Fibroblast of villous mesenchyme (primary cell): Measurements from ENCODE around the gene STAG1. TPM values are rescaled to one million over a fixed set of nuclear protein-coding genes. Genes with fewer than 3 reads are reported as not detected.
A peak's percentile ranks its signal among the peaks of the same experiment; 100 is the strongest.
"Not testable (repeated sequence)": the region's sequence is repeated elsewhere in the genome, so short reads cannot be mapped to it uniquely, and the experiment has no call there.

Experiments used
- DNase-seq: peaks from one replicate; pipeline ENCODE4 v3.0.0-alpha.2; 2010; ENCODE audit warnings: low read depth
- H3K4me3 ChIP-seq: 2 replicates; pipeline ENCODE4 v1.5.1; 2011; ENCODE audit warnings: low read depth, mild to moderate bottlenecking, low read length
- total RNA-seq: library from RNA; depleted of rRNA; stranded (reverse); fragments of >200 nt; gene quantifications from 2 replicates; pipeline ENCODE4 v1.2.3, GENCODE V29; 2012
- TF ChIP-seq, protein P1 (sequence below): IDR thresholded peaks from 2 replicates; pipeline ENCODE4 v1.5.1; 2012; ENCODE audit warnings: low read depth, mild to moderate bottlenecking, low read length; ENCODE audit not compliant: insufficient read depth

The STAG1 gene
- total RNA-seq, 1 donor: 52.7 TPM

DNA sequence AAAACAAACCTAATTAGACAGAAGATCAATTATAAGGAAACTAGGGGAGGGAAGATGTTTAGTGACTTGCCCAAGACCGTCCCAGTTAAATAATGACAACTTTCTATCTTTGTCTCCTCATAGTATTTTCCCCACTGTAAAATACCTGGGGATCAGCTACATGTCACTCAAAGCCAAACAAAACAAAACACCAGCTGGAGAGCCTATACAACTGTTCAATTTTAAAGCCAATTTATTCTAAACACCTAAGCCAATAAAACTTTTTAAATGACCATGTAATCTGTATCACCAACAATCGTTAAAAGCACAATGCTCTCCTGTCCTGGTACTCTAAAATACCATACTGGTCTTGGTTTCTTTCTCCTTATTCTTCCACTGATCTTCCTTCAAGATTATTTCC lies 168.4 kb downstream of the STAG1 start:
- no peak overlapping the region for H3K4me3 ChIP-seq
- TF ChIP-seq, protein P1, sequence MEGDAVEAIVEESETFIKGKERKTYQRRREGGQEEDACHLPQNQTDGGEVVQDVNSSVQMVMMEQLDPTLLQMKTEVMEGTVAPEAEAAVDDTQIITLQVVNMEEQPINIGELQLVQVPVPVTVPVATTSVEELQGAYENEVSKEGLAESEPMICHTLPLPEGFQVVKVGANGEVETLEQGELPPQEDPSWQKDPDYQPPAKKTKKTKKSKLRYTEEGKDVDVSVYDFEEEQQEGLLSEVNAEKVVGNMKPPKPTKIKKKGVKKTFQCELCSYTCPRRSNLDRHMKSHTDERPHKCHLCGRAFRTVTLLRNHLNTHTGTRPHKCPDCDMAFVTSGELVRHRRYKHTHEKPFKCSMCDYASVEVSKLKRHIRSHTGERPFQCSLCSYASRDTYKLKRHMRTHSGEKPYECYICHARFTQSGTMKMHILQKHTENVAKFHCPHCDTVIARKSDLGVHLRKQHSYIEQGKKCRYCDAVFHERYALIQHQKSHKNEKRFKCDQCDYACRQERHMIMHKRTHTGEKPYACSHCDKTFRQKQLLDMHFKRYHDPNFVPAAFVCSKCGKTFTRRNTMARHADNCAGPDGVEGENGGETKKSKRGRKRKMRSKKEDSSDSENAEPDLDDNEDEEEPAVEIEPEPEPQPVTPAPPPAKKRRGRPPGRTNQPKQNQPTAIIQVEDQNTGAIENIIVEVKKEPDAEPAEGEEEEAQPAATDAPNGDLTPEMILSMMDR: no peak
- DNase-seq: no peak

DNA sequence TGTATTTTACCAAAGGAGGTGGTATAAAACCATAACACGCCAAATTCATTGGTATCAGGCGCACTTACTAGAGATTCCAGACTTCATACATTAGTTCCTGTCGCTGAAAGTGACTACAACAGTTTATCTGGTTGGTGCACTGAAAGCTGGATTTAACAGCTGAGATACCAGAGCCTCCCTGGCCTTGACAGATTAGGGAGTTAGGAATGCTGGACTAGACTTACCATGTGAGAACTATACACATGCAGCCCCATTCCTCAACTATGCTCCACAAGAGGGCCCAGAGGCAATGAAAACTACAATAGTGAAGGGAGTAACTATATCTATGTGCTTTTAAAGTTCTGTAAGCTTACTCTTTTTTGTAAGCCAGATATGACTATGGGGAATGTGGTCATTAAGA lies 174.4 kb downstream of the STAG1 start:
- DNase-seq: no peak
- no peak overlapping the region for H3K4me3 ChIP-seq
- TF ChIP-seq, protein P1: no peak

DNA sequence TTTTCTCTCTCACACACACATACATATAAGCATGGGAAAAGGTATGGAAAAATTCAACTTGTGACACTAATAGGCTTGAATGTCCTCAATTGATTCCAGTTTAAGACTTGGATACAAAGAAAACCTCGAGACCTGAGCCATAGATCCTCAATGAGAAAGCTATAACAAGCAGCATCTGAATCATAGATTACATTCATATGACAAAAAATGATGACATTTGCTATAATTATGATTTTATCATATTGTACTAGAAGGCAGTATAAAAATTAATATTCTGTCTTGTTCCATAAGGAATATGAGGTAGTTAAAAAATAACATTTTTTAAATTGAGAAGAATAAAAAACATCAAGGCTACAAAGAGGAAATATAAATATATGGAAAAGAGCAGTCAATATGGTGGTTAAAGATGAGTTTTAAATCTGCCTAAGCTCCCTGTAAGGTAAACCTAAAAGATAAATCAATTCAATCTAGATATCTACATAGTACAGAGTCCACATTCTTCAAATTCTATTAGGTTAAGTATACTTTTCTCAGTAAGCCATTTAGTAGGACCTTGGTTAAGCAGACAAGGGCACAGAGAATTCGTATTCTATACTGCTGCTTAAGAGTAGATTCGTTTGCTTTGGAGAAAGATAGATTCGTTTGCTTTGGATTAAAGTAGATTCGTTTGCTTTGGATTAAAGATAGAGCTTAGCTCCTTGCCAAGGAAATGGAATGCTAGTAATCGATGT lies 175.7 kb downstream of the STAG1 start:
- TF ChIP-seq, protein P1: no peak
- no peak for DNase-seq
- no peak overlapping the region for H3K4me3 ChIP-seq

DNA sequence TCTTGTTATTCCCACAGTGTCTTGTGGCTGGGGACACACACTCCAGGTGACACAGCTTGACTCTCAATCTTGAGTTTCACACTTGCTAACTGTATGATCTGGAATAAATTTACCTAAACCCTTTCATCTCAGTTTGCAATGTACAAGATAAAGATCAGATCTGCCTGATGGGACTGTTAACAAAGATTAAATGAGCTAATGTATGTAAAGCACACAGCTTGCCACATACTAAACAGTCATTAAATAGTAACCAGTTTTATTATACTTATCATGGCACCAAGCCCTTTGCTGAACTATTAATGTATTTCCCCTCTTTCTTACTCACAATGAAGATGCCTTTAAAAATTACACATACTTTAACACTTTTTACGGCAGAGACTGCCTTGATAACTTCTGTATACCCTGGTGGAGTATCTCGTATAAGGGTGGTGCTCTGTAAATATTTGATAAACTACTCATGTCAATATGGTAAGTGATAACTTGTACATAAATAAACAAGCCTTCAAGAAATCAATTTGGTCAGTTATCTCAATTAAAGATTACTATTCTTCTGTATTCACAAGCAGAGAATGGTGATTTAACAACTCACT lies 184.5 kb downstream of the STAG1 start:
- H3K4me3 ChIP-seq: no peak overlapping the region
- TF ChIP-seq, protein P1: no peak
- DNase-seq: no peak

DNA sequence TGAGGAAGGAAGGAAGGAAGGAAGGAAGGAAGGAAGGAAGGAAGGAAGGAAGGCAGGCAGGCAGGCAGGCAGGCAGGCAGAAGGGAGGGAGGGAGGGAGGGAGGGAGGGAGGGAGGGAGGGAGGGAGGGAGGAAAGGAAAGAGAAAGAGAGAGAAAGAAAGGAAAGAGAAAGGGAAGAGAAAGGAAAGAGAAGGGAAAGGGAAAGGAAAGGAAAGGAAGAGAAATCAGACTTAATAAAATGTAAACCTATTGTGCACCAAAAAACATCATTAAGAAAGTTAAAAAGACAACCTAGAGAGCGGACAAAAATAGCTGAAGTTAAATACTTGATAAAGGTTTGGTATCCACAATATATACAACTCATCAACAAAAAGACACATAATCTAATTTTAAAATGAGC lies 187.2 kb downstream of the STAG1 start:
- not testable (repeated sequence) for H3K4me3 ChIP-seq, DNase-seq

DNA sequence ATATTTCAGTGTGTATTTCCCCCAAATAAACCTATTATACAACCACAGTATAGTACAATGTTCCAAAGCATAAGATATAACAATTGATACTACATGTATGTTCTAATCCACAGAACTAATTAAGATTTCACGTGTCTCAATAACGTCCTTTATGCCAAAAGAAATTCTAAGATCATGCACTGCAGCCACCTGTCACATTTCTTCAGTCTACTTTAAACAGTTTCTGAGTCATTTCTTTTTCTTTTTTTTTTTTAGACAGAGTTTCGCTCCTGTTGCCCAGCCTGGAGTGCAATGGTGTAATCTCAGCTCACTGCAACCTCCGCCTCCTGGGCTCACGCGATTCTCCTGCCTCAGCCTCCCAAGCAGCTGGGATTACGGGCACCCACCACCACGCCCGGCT lies 190.2 kb downstream of the STAG1 start:
- no peak overlapping the region for H3K4me3 ChIP-seq
- DNase-seq: no peak
- TF ChIP-seq, protein P1: no peak

DNA sequence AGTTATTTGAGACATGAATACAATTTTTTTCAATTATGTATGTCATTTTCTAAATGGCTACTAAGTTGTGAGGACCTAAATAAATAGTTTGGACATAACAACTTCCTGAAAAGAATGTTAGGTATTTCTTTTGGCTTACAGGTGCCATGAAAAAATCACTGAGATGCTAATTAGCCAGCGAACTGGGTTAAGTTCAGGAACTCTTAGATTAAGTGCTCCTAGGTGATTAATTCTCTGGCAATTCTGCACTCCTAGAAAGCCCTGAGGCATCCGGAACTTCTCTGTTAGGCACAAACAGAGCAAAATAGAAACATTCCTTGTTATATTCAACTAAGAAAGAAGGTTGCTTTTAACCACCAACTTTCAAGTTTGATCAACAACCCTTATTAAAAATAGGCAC lies 192.3 kb downstream of the STAG1 start:
- DNase-seq: peak; percentile 16
- TF ChIP-seq, protein P1: no peak
- H3K4me3 ChIP-seq: no peak overlapping the region

DNA sequence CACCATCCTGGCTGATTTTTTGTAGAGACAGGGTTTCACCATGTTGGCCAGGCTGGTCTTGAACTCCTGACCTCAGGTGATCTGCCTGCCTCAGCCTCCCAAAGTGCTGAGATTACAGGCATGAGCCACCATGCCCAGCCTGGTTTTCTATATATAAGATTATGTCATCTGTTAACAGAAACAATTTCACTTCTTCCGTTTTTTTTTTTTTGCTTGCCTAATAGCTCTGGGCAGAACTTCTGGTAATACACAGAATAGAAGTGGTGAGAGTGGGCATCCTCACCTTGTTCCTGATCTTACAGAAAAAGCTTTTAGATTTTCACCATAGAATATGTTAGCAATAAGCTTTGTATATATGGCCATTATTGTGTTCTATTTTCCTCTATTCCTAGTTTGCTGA lies 202.7 kb downstream of the STAG1 start:
- DNase-seq, H3K4me3 ChIP-seq: not testable (repeated sequence)
